DOHH2 (cell line): ENCODE measurements around the gene CD177.

Experiments
- H3F3A ChIP-seq: fragments of 200-600 bp; sonication (generic), shearing (Covaris generic); 2 replicates; pipeline ENCODE4 v1.6.0; 2016; ENCODE audit warnings: antibody characterized with exemption, mild to moderate bottlenecking; ENCODE audit not compliant: control insufficient read depth, insufficient read depth
- H3K27ac ChIP-seq: fragments of 200-600 bp; sonication (generic); 2 replicates; pipeline ENCODE4 v1.5.1; 2014; ENCODE audit warnings: low read depth, mild to moderate bottlenecking, low read length, moderate library complexity
- H3K27me3 ChIP-seq: fragments of 200-600 bp; sonication (generic); 2 replicates; pipeline ENCODE4 v1.6.1; 2014; ENCODE audit warnings: mild to moderate bottlenecking, low read length, mixed read lengths; ENCODE audit not compliant: control insufficient read depth
- H3K36me3 ChIP-seq: fragments of 200-600 bp; sonication (generic); 2 replicates; pipeline ENCODE4 v1.6.1; 2014; ENCODE audit warnings: mild to moderate bottlenecking, low read length, moderate library complexity, mixed read lengths; ENCODE audit not compliant: control insufficient read depth
- H3K4me1 ChIP-seq: fragments of 200-600 bp; sonication (generic); 2 replicates; pipeline ENCODE4 v1.6.1; 2014; ENCODE audit warnings: mild to moderate bottlenecking, low read length, mixed read lengths; ENCODE audit not compliant: control insufficient read depth
- H3K4me2 ChIP-seq: fragments of 200-600 bp; sonication (generic); 2 replicates; pipeline ENCODE4 v1.6.0; 2014; ENCODE audit warnings: mild to moderate bottlenecking, low read length, moderate library complexity
- H3K4me3 ChIP-seq: fragments of 200-600 bp; sonication (generic); 2 replicates; pipeline ENCODE4 v1.5.1; 2014; ENCODE audit warnings: mild to moderate bottlenecking, low read length, mixed read lengths
- H3K79me2 ChIP-seq: fragments of 200-600 bp; sonication (generic); 2 replicates; pipeline ENCODE4 v1.6.1; 2014; ENCODE audit warnings: mild to moderate bottlenecking, low read length, mixed read lengths; ENCODE audit not compliant: control insufficient read depth
- H3K9me2 ChIP-seq: fragments of 200-600 bp; sonication (generic); replicated peaks from 2 replicates; pipeline ENCODE4 v1.6.1; 2014; ENCODE audit warnings: mild to moderate bottlenecking, low read length, mixed read lengths; ENCODE audit not compliant: control insufficient read depth
- H3K9me3 ChIP-seq: fragments of 200-600 bp; sonication (generic); 2 replicates; pipeline ENCODE4 v1.6.1; 2014; ENCODE audit warnings: antibody characterized with exemption, low read length, mixed read lengths; ENCODE audit not compliant: control insufficient read depth, insufficient read depth
- H4K20me1 ChIP-seq: fragments of 200-600 bp; sonication (generic); 2 replicates; pipeline ENCODE4 v1.6.0; 2014; ENCODE audit warnings: low read depth, mild to moderate bottlenecking, antibody characterized with exemption, low read length, moderate library complexity; ENCODE audit not compliant: control insufficient read depth, insufficient read depth
- CTCF ChIP-seq: fragments of 200-600 bp; sonication (generic); IDR thresholded peaks from one replicate; pipeline ENCODE4 v1.5.1; 2014; ENCODE audit warnings: antibody characterized with exemption, mild to moderate bottlenecking, low read depth, low read length; ENCODE audit not compliant: poor library complexity, severe bottlenecking
- EZH2phosphoT487 ChIP-seq: fragments of 200-600 bp; sonication (generic); IDR thresholded peaks from 2 replicates; pipeline ENCODE4 v1.6.1; 2017; ENCODE audit warnings: borderline replicate concordance, mild to moderate bottlenecking, antibody characterized with exemption, low read length, moderate library complexity, mixed read lengths

CD177 gene

GRCh38 chr19:43409415-43409814 is 55.9 kb downstream of the CD177 start:
- Histone ChIP-seq H3K79me2 (no peaks in the 10 kb centered on the region), H3K4me2 (no peak overlapping the region), H3K36me3 (no peaks in the 10 kb centered on the region), H3K27ac (no peak overlapping the region), H3K9me2 (no peaks in the 10 kb centered on the region), H3F3A (no peaks in the 10 kb centered on the region), H4K20me1 (no peaks in the 10 kb centered on the region), H3K4me3 (no peak overlapping the region), H3K27me3 (no peaks in the 10 kb centered on the region), H3K4me1 (no peaks in the 10 kb centered on the region), H3K9me3 (no peaks in the 10 kb centered on the region)
- TF ChIP-seq CTCF, result no peak
- TF ChIP-seq EZH2phosphoT487, result no peak

GRCh38 chr19:43412441-43412840 is 59.0 kb downstream of the CD177 start:
- Histone ChIP-seq H3K4me2 (no peak overlapping the region), H3F3A (no peaks in the 10 kb centered on the region), H3K36me3 (no peaks in the 10 kb centered on the region), H3K79me2 (no peaks in the 10 kb centered on the region), H4K20me1 (no peaks in the 10 kb centered on the region), H3K27ac (no peak overlapping the region), H3K4me1 (no peaks in the 10 kb centered on the region), H3K9me2 (no peaks in the 10 kb centered on the region), H3K27me3 (no peaks in the 10 kb centered on the region), H3K9me3 (no peaks in the 10 kb centered on the region), H3K4me3 (no peak overlapping the region)
- TF ChIP-seq EZH2phosphoT487 (no peak), CTCF (no peak)
